Measurements from ENCODE around the gene MCTP1. TPM values are rescaled to one million over a fixed set of nuclear protein-coding genes. Genes with fewer than 3 reads are reported as not detected.

Gene MCTP1
- total RNA-seq, 4 donors from 2014 or later, result 27.2 to 238 (median 54.5) TPM

GRCh38 chr5:94812232-94812631 lies 472.7 kb downstream of the MCTP1 start:
- DNase-seq (ENCODE audit: low spot score), result no peak
- no peak for ATAC-seq (ENCODE audit: low FRiP score)
- no peak for TF ChIP-seq CTCF (IDR thresholded peaks at IDR 0.05)

- no peak for ATAC-seq (ENCODE audit: low FRiP score)
Observed at GRCh38 chr5:94811331-94811730, 473.6 kb downstream of the MCTP1 start.

GRCh38 chr5:94810877-94811276 lies 474.0 kb downstream of the MCTP1 start:
- DNase-seq (ENCODE audit: low spot score) (no peak), ATAC-seq (ENCODE audit: low FRiP score) (no peak)
- TF ChIP-seq CTCF (IDR thresholded peaks at IDR 0.05), result no peak

More at GRCh38 chr5:94811331-94811730, 473.6 kb downstream of the MCTP1 start:
- TF ChIP-seq CTCF (IDR thresholded peaks at IDR 0.05), result no peak
- no peak for DNase-seq (ENCODE audit: low spot score)

GRCh38 chr5:94810281-94810680 lies 474.6 kb downstream of the MCTP1 start:
- DNase-seq (ENCODE audit: low spot score) (no peak), ATAC-seq (ENCODE audit: low FRiP score) (no peak)
- no peak for TF ChIP-seq CTCF (IDR thresholded peaks at IDR 0.05)

- TF ChIP-seq CTCF (IDR thresholded peaks at IDR 0.05), result no peak
- ATAC-seq (ENCODE audit: low FRiP score) (no peak), DNase-seq (ENCODE audit: low spot score) (no peak)
Observed at GRCh38 chr5:94808497-94808896, 476.4 kb downstream of the MCTP1 start.

GRCh38 chr5:94807985-94808384 lies 476.9 kb downstream of the MCTP1 start:
- ATAC-seq (ENCODE audit: low FRiP score), result no peak
- TF ChIP-seq CTCF (IDR thresholded peaks at IDR 0.05), result no peak
- DNase-seq (ENCODE audit: low spot score), result no peak

GRCh38 chr5:94802450-94802849 lies 482.4 kb downstream of the MCTP1 start:
- no peak for DNase-seq (ENCODE audit: low spot score)
- TF ChIP-seq CTCF (IDR thresholded peaks at IDR 0.05), result no peak
- no peak for ATAC-seq (ENCODE audit: low FRiP score)

All from omental fat pad (tissue), 4 donors.